ENCODE measurements around the gene SPTA1. TPM values are rescaled to one million over a fixed set of nuclear protein-coding genes. Genes with fewer than 3 reads are reported as not detected.

The SPTA1 gene
- polyA plus RNA-seq, 3 donors = 0.19 to 0.28 TPM; not detected in 1

DNA sequence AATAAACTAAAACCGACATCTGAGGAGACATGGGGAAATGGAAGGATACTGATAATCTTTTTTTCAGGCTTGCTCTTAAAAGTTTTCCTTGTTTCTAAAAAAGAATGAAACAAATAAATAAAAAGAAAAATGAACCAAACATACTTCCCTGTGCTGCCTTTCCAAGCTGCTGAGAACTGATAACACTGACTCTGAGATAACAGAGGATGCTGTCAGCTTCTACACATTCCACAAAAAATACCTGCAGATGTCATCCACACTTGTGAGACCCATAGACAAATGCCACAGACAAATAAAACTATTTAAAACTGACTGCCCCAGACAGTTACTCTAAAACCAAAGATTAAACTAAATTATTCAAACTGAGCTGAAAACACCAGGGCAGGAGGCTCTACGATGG lies 46.0 kb upstream of the SPTA1 start:
- H3K27me3 Mint-ChIP-seq (ENCODE audit: low read depth in 3 of 3) = no peaks in the 10 kb centered on the region
- no peak overlapping the region for H3K27ac Mint-ChIP-seq
- H3K4me1 Mint-ChIP-seq = peaks cover 17% of the 10 kb centered on the region
- H3K4me1 ChIP-seq (ENCODE audit: control insufficient read depth in 1 of 2, insufficient read depth in 2 of 2, low read length in 2 of 2) = peaks cover 3 to 14% of the 10 kb centered on the region in 2 donors
- no peaks in the 10 kb centered on the region for H3K36me3 Mint-ChIP-seq
- H3K4me2 ChIP-seq (replicated peaks; ENCODE audit: extremely low read depth, low read length, poor library complexity, severe bottlenecking) = no peak overlapping the region
- no peaks in the 10 kb centered on the region for H3K36me3 ChIP-seq (replicated peaks in 1 of 2; ENCODE audit: control insufficient read depth in 1 of 2, insufficient read depth in 2 of 2, low read length in 2 of 2)
- intact Hi-C loops (cut with micrococcal nuclease) = no loop called here
- H3K4me3 ChIP-seq (replicated peaks in 1 of 3; ENCODE audit: low read depth in 2 of 3, low read length in 3 of 3) = no peak overlapping the region
- peaks cover 0 to 2% (median 0%) of the 10 kb centered on the region in 7 donors for H3K9me3 Mint-ChIP-seq
- H3K4me3 Mint-ChIP-seq = no peak overlapping the region
- WGBS (ENCODE audit: insufficient coverage) = 100% methylated on average over 1 of the region's 2 CpGs
- no peaks in the 10 kb centered on the region for H3K79me2 ChIP-seq (ENCODE audit: insufficient read depth, low read length)
- no peak for DNase-seq
- no peak overlapping the region for H2AFZ ChIP-seq (ENCODE audit: insufficient read depth, low read depth, low read length, poor library complexity, severe bottlenecking)
- H4K20me1 ChIP-seq (ENCODE audit: insufficient read depth, low read length) = no peaks in the 10 kb centered on the region
- TF ChIP-seq, protein P1, sequence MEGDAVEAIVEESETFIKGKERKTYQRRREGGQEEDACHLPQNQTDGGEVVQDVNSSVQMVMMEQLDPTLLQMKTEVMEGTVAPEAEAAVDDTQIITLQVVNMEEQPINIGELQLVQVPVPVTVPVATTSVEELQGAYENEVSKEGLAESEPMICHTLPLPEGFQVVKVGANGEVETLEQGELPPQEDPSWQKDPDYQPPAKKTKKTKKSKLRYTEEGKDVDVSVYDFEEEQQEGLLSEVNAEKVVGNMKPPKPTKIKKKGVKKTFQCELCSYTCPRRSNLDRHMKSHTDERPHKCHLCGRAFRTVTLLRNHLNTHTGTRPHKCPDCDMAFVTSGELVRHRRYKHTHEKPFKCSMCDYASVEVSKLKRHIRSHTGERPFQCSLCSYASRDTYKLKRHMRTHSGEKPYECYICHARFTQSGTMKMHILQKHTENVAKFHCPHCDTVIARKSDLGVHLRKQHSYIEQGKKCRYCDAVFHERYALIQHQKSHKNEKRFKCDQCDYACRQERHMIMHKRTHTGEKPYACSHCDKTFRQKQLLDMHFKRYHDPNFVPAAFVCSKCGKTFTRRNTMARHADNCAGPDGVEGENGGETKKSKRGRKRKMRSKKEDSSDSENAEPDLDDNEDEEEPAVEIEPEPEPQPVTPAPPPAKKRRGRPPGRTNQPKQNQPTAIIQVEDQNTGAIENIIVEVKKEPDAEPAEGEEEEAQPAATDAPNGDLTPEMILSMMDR (IDR thresholded peaks at IDR 0.05) = no peak
- H3K9me3 ChIP-seq (replicated peaks in 1 of 2; ENCODE audit: control insufficient read depth in 1 of 2, insufficient read depth in 1 of 2, low read length in 2 of 2) = no peaks in the 10 kb centered on the region
- no peaks in the 10 kb centered on the region for H3K27me3 ChIP-seq (ENCODE audit: control insufficient read depth in 2 of 2, insufficient read depth in 2 of 2, low read length in 2 of 2)
- H3K27ac ChIP-seq (ENCODE audit: low read depth in 1 of 2, low read length in 2 of 2) = no peak overlapping the region
- H3K9ac ChIP-seq (ENCODE audit: insufficient read depth, low read length, poor library complexity, severe bottlenecking) = no peak overlapping the region

DNA sequence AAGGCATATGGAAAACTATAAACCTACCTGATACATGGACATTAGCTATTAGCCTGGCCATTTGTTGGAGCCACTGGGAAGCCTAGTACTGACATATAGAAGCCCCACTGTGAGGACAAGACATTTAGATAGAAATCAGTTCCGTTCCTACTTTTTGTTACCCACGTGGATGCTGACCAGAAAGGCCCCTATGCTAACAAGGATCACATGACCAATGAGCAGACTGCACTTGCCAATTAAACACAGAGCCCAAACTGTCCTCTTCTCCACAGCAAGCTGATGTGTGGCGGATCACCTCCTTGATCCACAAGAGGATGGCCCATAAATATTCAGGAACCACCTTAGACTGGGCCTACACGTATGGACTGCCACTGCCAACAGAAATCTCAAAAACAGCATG lies 45.2 kb upstream of the SPTA1 start:
- no peak overlapping the region for H2AFZ ChIP-seq (ENCODE audit: insufficient read depth, low read depth, low read length, poor library complexity, severe bottlenecking)
- Mint-ChIP-seq H3K9me3 (peaks cover 0 to 2% (median 0%) of the 10 kb centered on the region in 7 donors), H3K27me3 (ENCODE audit: low read depth in 3 of 3) (no peaks in the 10 kb centered on the region), H3K4me3 (no peak overlapping the region), H3K27ac (no peak overlapping the region), H3K36me3 (no peaks in the 10 kb centered on the region), H3K4me1 (peaks cover 17% of the 10 kb centered on the region)
- H3K27me3 ChIP-seq (ENCODE audit: control insufficient read depth in 2 of 2, insufficient read depth in 2 of 2, low read length in 2 of 2) = no peaks in the 10 kb centered on the region
- H3K9ac ChIP-seq (ENCODE audit: insufficient read depth, low read length, poor library complexity, severe bottlenecking) = no peak overlapping the region
- H4K20me1 ChIP-seq (ENCODE audit: insufficient read depth, low read length) = no peaks in the 10 kb centered on the region
- TF ChIP-seq, protein P1 (IDR thresholded peaks at IDR 0.05) = no peak
- intact Hi-C loops (cut with micrococcal nuclease) = no loop called here
- no peaks in the 10 kb centered on the region for H3K9me3 ChIP-seq (replicated peaks in 1 of 2; ENCODE audit: control insufficient read depth in 1 of 2, insufficient read depth in 1 of 2, low read length in 2 of 2)
- H3K4me2 ChIP-seq (replicated peaks; ENCODE audit: extremely low read depth, low read length, poor library complexity, severe bottlenecking) = no peak overlapping the region
- H3K79me2 ChIP-seq (ENCODE audit: insufficient read depth, low read length) = no peaks in the 10 kb centered on the region
- no peak overlapping the region for H3K27ac ChIP-seq (ENCODE audit: low read depth in 1 of 2, low read length in 2 of 2)
- 94% methylated on average over 4 of the region's 4 CpGs for WGBS (ENCODE audit: insufficient coverage)
- H3K4me3 ChIP-seq (replicated peaks in 1 of 3; ENCODE audit: low read depth in 2 of 3, low read length in 3 of 3) = no peak overlapping the region
- DNase-seq = no peak
- H3K36me3 ChIP-seq (replicated peaks in 1 of 2; ENCODE audit: control insufficient read depth in 1 of 2, insufficient read depth in 2 of 2, low read length in 2 of 2) = no peaks in the 10 kb centered on the region
- H3K4me1 ChIP-seq (ENCODE audit: control insufficient read depth in 1 of 2, insufficient read depth in 2 of 2, low read length in 2 of 2) = peaks cover 3 to 14% of the 10 kb centered on the region in 2 donors

Measured in CD14-positive monocyte (primary cell).